DND-41 (cell line): ENCODE data around the gene ALDH1A3.

Experiments used
- CTCF ChIP-seq: IDR thresholded peaks from 2 replicates; pipeline ENCODE4 v1.5.1; 2012; ENCODE audit warnings: borderline replicate concordance, low read length, moderate library complexity, mild to moderate bottlenecking; ENCODE audit not compliant: poor library complexity, severe bottlenecking; ENCODE audit errors: extremely low read depth
- EZH2 ChIP-seq: IDR thresholded peaks from 3 replicates; pipeline ENCODE4 v1.6.1; 2012; ENCODE audit warnings: borderline replicate concordance, low read depth, mild to moderate bottlenecking, moderate library complexity, low read length, inconsistent platforms; ENCODE audit not compliant: severe bottlenecking

GRCh38 chr15:100939791-100940190, 60.2 kb downstream of the ALDH1A3 start:
- no peak for TF ChIP-seq CTCF
- TF ChIP-seq EZH2 = no peak
